HUES64 (cell line): ENCODE results near the gene ZNF81. TPM values are rescaled to one million over a fixed set of nuclear protein-coding genes. Genes with fewer than 3 reads are reported as not detected.
"Not testable (repeated sequence)": the region's sequence is repeated elsewhere in the genome, so short reads cannot be mapped to it uniquely, and the experiment has no call there.

Experiments used
- H3K27ac ChIP-seq: 2 replicates; pipeline ENCODE4 v1.7.0; 2013; ENCODE audit warnings: low read depth, low read length, inconsistent platforms
- H3K27me3 ChIP-seq: 2 replicates; pipeline ENCODE4 v1.6.1; 2013; ENCODE audit warnings: mild to moderate bottlenecking, low read length; ENCODE audit not compliant: insufficient read depth
- H3K36me3 ChIP-seq: 2 replicates; pipeline ENCODE4 v1.6.1; 2013; ENCODE audit warnings: mild to moderate bottlenecking, low read length; ENCODE audit not compliant: insufficient read depth
- H3K4me1 ChIP-seq: 2 replicates; pipeline ENCODE4 v1.6.1; 2013; ENCODE audit warnings: mild to moderate bottlenecking, low read length, moderate library complexity; ENCODE audit not compliant: insufficient read depth
- H3K4me3 ChIP-seq: 2 replicates; pipeline ENCODE4 v1.5.1; 2013; ENCODE audit warnings: mild to moderate bottlenecking, low read length, moderate library complexity
- H3K9ac ChIP-seq: 2 replicates; pipeline ENCODE4 v1.6.1; 2013; ENCODE audit warnings: mild to moderate bottlenecking, low read depth, low read length
- H3K9me3 ChIP-seq: 2 replicates; pipeline ENCODE4 v1.6.1; 2013; ENCODE audit warnings: low read depth, low read length; ENCODE audit not compliant: insufficient read depth
- WGBS: fragments of 150-250, 120-280 bp; methylation state at CpG from one replicate; pipeline ENCODE4 v1.1.7; 2013; ENCODE audit warnings: missing lambda C conversion rate; 5-methylcytosine and 5-hydroxymethylcytosine counted together
- polyA plus RNA-seq, 2 experiments: library from polyadenylated mRNA; stranded (reverse); fragments of 50-300 nt; gene quantifications; one replicate each; pipeline ENCODE4 v1.2.3, GENCODE V29; 2013

Gene ZNF81
- polyA plus RNA-seq (2013, experiment 1 of 2), result 3.2 TPM
- 3.5 TPM for polyA plus RNA-seq (2013, experiment 2 of 2)

- peak within 1 kb of the TSS; percentile 85 for H3K4me3 ChIP-seq
- no peaks in the 10 kb centered on the region for H3K27me3 ChIP-seq
- peak within 1 kb of the TSS; percentile 80 for H3K27ac ChIP-seq
- H3K9me3 ChIP-seq, result no peaks in the 10 kb centered on the region
- H3K9ac ChIP-seq, result peak within 1 kb of the TSS; percentile 80
- H3K36me3 ChIP-seq, result no peaks in the 10 kb centered on the region
- H3K4me1 ChIP-seq, result no peaks in the 10 kb centered on the region
- under 1% methylated on average over 39 of the region's 41 CpGs for WGBS
Observed at GRCh38 chrX:47836164-47837072, at the start of gene ZNF81. ZNF81 (plus strand) TSS chrX:47836902; CDS start chrX:47846268, 9,366 bp downstream.

DNA sequence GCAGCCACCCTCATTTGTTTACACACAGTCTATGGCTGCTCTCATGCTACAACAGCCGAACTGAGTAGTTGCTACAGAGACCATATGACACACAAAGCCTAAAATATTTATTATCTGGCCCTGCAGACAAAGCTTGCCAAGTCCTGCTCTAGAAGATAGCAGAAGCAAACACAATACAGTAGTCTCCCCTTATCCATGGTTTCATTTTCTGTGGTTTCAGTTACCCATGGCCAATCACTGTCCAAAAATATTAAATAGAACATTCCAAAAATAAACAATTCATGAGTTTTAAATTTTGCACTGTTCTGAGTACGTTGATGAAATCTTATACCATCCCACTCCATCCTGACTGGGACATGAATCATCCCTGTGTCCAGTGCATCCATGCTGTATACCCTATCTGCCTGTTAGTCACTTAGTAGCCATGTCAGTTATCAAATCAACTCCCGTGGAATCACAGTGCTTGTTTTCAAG, 40.2 kb upstream of the ZNF81 start:
- no peaks in the 10 kb centered on the region for H3K9me3 ChIP-seq
- no peaks in the 10 kb centered on the region for H3K4me1 ChIP-seq
- no peaks in the 10 kb centered on the region for H3K27me3 ChIP-seq
- H3K4me3 ChIP-seq, result no peak overlapping the region
- no peaks in the 10 kb centered on the region for H3K36me3 ChIP-seq
- WGBS, result 85% methylated on average over 3 of the region's 3 CpGs
- H3K27ac ChIP-seq, result no peak overlapping the region
- no peak overlapping the region for H3K9ac ChIP-seq

DNA sequence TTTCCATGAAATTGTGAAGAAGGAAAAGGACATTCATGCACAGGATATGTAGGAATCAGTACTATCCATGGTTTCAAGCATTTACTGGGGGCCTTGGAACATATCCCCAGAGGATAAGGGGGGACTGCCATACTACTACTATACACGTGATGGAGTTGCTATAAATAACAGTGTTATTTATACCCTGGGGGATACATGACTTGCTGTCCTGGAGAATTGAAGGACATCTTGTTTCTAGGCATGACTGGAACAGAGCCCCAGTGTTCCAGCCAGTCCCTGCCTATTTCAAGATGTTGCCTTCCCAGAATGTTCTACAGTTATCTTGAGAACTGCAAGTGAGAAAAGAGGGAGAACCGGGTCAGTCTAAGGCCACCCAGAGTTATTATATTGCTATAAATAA, 39.6 kb upstream of the ZNF81 start:
- Histone ChIP-seq H3K4me1 (no peaks in the 10 kb centered on the region), H3K27me3 (no peaks in the 10 kb centered on the region), H3K36me3 (no peaks in the 10 kb centered on the region), H3K27ac (no peak overlapping the region), H3K9me3 (no peaks in the 10 kb centered on the region), H3K4me3 (no peak overlapping the region), H3K9ac (no peak overlapping the region)
- 100% methylated on average over 1 of the region's 2 CpGs for WGBS

DNA sequence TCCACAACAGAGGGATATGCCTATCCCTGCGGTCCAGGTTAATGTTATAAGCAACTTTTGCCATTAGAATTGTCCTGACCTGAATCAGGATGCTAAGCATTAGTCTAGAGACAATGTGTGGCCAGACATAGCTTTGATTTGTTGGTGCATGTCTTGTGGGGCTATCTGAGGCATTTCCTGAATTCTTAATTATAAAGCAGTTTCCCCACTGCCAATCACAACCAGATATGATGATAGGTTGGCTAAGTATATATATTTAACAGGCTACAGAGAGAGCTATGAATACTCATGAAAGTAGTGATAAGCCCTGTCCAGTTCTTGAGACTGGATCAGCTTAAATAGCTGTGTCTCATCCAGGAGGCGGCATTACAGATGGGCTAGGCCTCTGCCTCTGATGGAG, 37.8 kb upstream of the ZNF81 start:
- Histone ChIP-seq H3K27ac (no peak overlapping the region), H3K36me3 (no peaks in the 10 kb centered on the region), H3K9ac (no peak overlapping the region), H3K27me3 (no peaks in the 10 kb centered on the region), H3K4me1 (no peaks in the 10 kb centered on the region), H3K4me3 (no peak overlapping the region), H3K9me3 (no peaks in the 10 kb centered on the region)
- 94% methylated on average over 2 of the region's 2 CpGs for WGBS

- 99% methylated on average over 4 of the region's 4 CpGs for WGBS
- H3K9me3 ChIP-seq, result no peaks in the 10 kb centered on the region
- H3K27ac ChIP-seq, result no peak overlapping the region
- H3K9ac ChIP-seq, result no peak overlapping the region
- no peak overlapping the region for H3K4me3 ChIP-seq
- no peaks in the 10 kb centered on the region for H3K36me3 ChIP-seq
- H3K27me3 ChIP-seq, result no peaks in the 10 kb centered on the region
- H3K4me1 ChIP-seq, result peaks cover 8% of the 10 kb centered on the region; the same call in 1 of the 2 replicates
Observed at GRCh38 chrX:47802589-47802988, 34.1 kb upstream of the ZNF81 start.

DNA sequence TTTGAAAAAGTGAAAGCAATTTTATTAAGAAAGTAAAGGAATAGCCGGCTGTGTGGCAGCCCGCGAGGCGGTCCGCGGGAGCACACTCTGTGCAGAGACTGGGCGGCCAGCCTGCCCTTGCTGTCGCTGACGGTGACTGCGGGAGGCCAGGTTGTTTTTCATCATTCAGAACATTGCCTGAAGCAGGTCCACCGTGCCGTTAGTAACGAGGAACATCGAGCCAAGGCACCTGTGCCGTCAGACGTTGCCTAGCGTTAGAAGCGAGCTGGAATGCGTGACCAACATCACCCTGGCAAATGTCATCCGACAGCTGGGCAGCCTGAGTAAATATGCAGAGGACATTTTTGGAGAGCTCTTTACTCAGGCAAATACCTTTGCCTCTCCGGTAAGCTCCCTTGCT, 33.6 kb upstream of the ZNF81 start:
- not testable (repeated sequence) for H3K36me3 ChIP-seq, H3K9me3 ChIP-seq, H3K27me3 ChIP-seq, H3K4me3 ChIP-seq, H3K9ac ChIP-seq, H3K27ac ChIP-seq
- H3K4me1 ChIP-seq, result peaks cover 13% of the 10 kb centered on the region; the same call in 1 of the 2 replicates
- WGBS, result 78% methylated on average over 21 of the region's 21 CpGs

DNA sequence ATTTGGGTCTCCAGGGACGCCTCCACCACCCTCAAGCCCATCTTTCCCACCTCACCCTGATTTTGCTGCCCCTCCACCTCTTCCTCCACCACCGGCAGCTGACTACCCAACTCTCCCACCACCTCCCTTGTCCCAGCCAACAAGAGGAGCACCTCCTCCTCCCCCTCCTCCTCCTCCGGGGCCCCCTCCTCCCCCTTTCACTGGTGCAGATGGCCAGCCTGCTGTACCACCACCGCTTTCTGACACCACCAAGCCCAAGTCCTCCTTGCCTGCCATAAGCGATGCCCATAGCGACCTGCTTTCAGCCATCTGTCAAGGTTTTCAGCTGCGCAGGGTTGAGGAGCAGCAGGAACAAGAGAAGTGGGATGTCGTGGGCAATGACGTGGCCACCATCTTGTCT, 32.4 kb upstream of the ZNF81 start:
- H3K4me3 ChIP-seq, result no peak overlapping the region
- no peak overlapping the region for H3K9ac ChIP-seq
- H3K36me3 ChIP-seq, result no peaks in the 10 kb centered on the region
- H3K27me3 ChIP-seq, result no peaks in the 10 kb centered on the region
- H3K9me3 ChIP-seq, result no peaks in the 10 kb centered on the region
- H3K4me1 ChIP-seq, result peaks cover 14% of the 10 kb centered on the region; the same call in 1 of the 2 replicates
- no peak overlapping the region for H3K27ac ChIP-seq
- WGBS, result 97% methylated on average over 9 of the region's 9 CpGs

DNA sequence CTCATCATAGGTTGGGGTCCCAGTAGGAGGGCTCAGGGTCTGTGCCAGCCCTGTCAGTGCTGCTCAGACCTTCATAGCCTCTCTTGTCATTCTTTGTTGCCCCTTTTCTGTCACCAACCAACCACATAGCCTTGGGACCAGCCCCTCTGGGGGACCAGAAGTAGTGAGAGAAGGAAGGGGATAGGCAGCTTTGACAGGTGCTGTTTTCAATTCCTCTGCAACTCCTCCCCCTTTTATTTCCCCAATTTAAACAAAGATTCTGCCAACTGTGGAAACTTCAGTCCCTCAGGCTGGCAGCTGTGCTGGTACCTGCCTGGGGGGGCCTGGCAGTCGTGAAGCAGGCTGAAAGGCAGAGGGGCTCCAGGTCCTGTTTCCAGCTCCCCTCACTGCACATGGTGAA, 30.9 kb upstream of the ZNF81 start:
- H3K27ac ChIP-seq, H3K9me3 ChIP-seq, H3K9ac ChIP-seq, H3K27me3 ChIP-seq, H3K36me3 ChIP-seq, H3K4me3 ChIP-seq: not testable (repeated sequence)
- WGBS, result 95% methylated on average over 1 of the region's 1 CpG
- peaks cover 14% of the 10 kb centered on the region; the same call in 1 of the 2 replicates for H3K4me1 ChIP-seq

DNA sequence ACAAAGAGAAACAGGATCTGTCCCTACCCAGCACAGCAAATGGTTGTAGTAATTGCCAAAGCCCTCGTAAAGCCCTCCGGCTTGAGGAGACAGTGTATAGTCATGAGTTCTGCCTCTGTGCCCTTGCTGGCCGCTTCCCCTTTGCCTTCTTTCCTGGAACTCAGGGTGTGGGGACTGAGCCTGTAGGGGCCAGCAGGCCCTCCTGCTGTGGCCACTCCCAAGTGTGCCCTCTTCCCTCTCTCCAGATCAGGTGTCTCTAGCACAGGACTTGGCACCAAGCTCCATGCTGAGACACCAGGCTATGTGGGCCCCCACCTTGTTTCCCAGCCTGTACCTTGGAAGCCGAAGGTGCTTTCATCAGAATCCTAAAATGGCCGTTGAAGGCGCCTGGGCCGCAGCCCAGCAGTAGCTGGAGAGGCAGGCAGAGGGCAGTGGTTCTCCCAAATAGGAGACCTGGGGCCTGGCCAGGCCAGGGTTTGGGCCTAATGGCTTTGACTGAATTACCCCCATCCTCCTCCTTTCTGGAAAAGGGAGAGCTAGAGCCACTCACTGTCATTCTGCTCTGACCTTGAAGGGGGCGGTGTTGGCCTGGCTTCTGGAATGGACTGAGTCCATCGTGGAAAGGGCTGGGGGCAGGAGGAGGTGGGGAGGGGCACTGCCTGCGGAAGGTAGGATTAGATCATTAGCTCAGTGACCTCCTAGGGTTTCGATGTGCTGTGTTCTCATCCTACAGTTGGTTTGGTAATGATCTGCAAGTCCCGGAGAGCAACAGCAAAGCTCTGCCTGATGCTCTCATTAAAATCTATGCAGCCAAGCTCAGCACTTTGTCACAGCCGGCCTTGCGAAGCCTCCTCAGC, 30.1 kb upstream of the ZNF81 start:
- Histone ChIP-seq H3K27ac (peak overlapping the region; percentile 67; the same call in 1 of the 2 replicates), H3K9ac (peak overlapping the region; percentile 67), H3K4me1 (peaks cover 14% of the 10 kb centered on the region; the same call in 1 of the 2 replicates)
- not testable (repeated sequence) for H3K27me3 ChIP-seq, H3K36me3 ChIP-seq, H3K9me3 ChIP-seq, H3K4me3 ChIP-seq
- WGBS, result 42% methylated on average over 12 of the region's 14 CpGs

GRCh38 chrX:47807272-47807538, 29.5 kb upstream of the ZNF81 start:
- not testable (repeated sequence) for H3K9me3 ChIP-seq, H3K9ac ChIP-seq, H3K36me3 ChIP-seq, H3K27me3 ChIP-seq, H3K4me3 ChIP-seq, H3K27ac ChIP-seq
- WGBS, result 16% methylated on average over 3 of the region's 3 CpGs
- H3K4me1 ChIP-seq, result peaks cover 14% of the 10 kb centered on the region; the same call in 1 of the 2 replicates

GRCh38 chrX:47807548-47807947, 29.2 kb upstream of the ZNF81 start:
- Histone ChIP-seq H3K27me3 (no peaks in the 10 kb centered on the region), H3K36me3 (no peaks in the 10 kb centered on the region), H3K27ac (no peak overlapping the region; the same call in 1 of the 2 replicates), H3K4me3 (no peak overlapping the region), H3K9ac (no peak overlapping the region), H3K4me1 (peaks cover 14% of the 10 kb centered on the region; the same call in 1 of the 2 replicates), H3K9me3 (no peaks in the 10 kb centered on the region)
- WGBS, result 41% methylated on average over 12 of the region's 12 CpGs
